GM19328 (cell line): ENCODE data around the gene C13orf46.

Experiments used
- ATAC-seq: cut with Tn5 transposase; IDR thresholded peaks from one replicate; pipeline ENCODE4 v1.9.1; 2021; ENCODE audit warnings: mild to moderate bottlenecking, moderate library complexity; ENCODE audit not compliant: unreplicated experiment

C13orf46 gene

GRCh38 chr13:113972451-113973217 lies 1.2 kb downstream of the C13orf46 start:
- ATAC-seq = no peak

- ATAC-seq = no peak
These were observed 2.2 kb downstream of the C13orf46 start for GRCh38 chr13:113971471-113972231.

- ATAC-seq = no peak
These were observed 2.9 kb downstream of the C13orf46 start for GRCh38 chr13:113970810-113971470.

GRCh38 chr13:113969973-113970611 lies 3.8 kb downstream of the C13orf46 start:
- ATAC-seq = no peak

GRCh38 chr13:113969311-113969972 lies 4.4 kb downstream of the C13orf46 start:
- no peak for ATAC-seq

- no peak for ATAC-seq
These were observed 5.2 kb downstream of the C13orf46 start for GRCh38 chr13:113968463-113969310.

GRCh38 chr13:113967729-113968462 lies 6.0 kb downstream of the C13orf46 start:
- ATAC-seq = no peak

GRCh38 chr13:113967206-113967720 lies 6.6 kb downstream of the C13orf46 start:
- ATAC-seq = no peak

GRCh38 chr13:113965968-113966884 lies 7.7 kb downstream of the C13orf46 start:
- ATAC-seq = no peak

GRCh38 chr13:113965383-113965874 lies 8.4 kb downstream of the C13orf46 start:
- ATAC-seq = no peak

- no peak for ATAC-seq
These were observed 9.5 kb downstream of the C13orf46 start for GRCh38 chr13:113964251-113964995.

GRCh38 chr13:113963376-113963775 lies 10.5 kb downstream of the C13orf46 start:
- ATAC-seq = no peak

- ATAC-seq = no peak
These were observed 10.9 kb downstream of the C13orf46 start for GRCh38 chr13:113962975-113963374.

GRCh38 chr13:113962386-113962785 lies 11.5 kb downstream of the C13orf46 start:
- no peak for ATAC-seq

GRCh38 chr13:113960276-113960948 lies 13.5 kb downstream of the C13orf46 start:
- no peak for ATAC-seq

GRCh38 chr13:113959198-113959597 lies 14.7 kb downstream of the C13orf46 start:
- no peak for ATAC-seq
